Measurements from ENCODE around the gene PDZD4.

PDZD4 gene

GRCh38 chrX:153770601-153771414 lies 59.5 kb downstream of the PDZD4 start:
- DNase-seq: no peak

GRCh38 chrX:153769865-153770600 lies 60.3 kb downstream of the PDZD4 start:
- no peak for DNase-seq

GRCh38 chrX:153769158-153769864 lies 61.0 kb downstream of the PDZD4 start:
- no peak for DNase-seq

GRCh38 chrX:153768311-153769157 lies 61.8 kb downstream of the PDZD4 start:
- no peak for DNase-seq

GRCh38 chrX:153767674-153768055 lies 62.7 kb downstream of the PDZD4 start:
- DNase-seq: no peak

GRCh38 chrX:153766871-153767673 lies 63.3 kb downstream of the PDZD4 start:
- DNase-seq: no peak

- DNase-seq: peak in 1 of 2 experiments; percentile 51
Measured at GRCh38 chrX:153766098-153766817, 64.1 kb downstream of the PDZD4 start.

GRCh38 chrX:153765138-153766079 lies 64.9 kb downstream of the PDZD4 start:
- DNase-seq: no peak

- DNase-seq: no peak
Measured at GRCh38 chrX:153764786-153765137, 65.6 kb downstream of the PDZD4 start.

- peak; percentile 66 to 70 for DNase-seq
Measured at GRCh38 chrX:153763989-153764755, 66.2 kb downstream of the PDZD4 start, which contains the start of gene PLXNB3. Gene PLXNB3, plus strand, starts transcription at chrX:153764249. Its CDS starts 1,287 bp downstream, at chrX:153765536.

- no peak for DNase-seq
Measured at GRCh38 chrX:153763298-153763932, 66.9 kb downstream of the PDZD4 start.

- DNase-seq: no peak
Measured at GRCh38 chrX:153762626-153763173, 67.6 kb downstream of the PDZD4 start.

- no peak for DNase-seq
Measured at GRCh38 chrX:153761863-153762262, 68.5 kb downstream of the PDZD4 start.

- DNase-seq: no peak
Measured at GRCh38 chrX:153755136-153755535, 75.2 kb downstream of the PDZD4 start.

Data from stimulated activated CD4-positive, alpha-beta T cell treated with anti-CD3 and anti-CD28 coated beads, Interleukin-4, amount 100 ng/mL, for 4 hours (primary cell).